Spleen (tissue), 11 donors: ENCODE data around the gene MRPL4. TPM values are rescaled to one million over a fixed set of nuclear protein-coding genes. Genes with fewer than 3 reads are reported as not detected.
A peak's percentile ranks its signal among the peaks of the same experiment; 100 is the strongest.
"Not testable (repeated sequence)": the region's sequence is repeated elsewhere in the genome, so short reads cannot be mapped to it uniquely, and the experiment has no call there.

Experiments
- DNase-seq: peaks from one replicate; pipeline ENCODE4 v3.0.0-alpha.2; 2020
- H3K27ac ChIP-seq, 8 donors: fragments of 200-600 bp; sonication (generic) in 7 of 8; 1 replicate in 4 of 8; 2 replicates in 4 of 8; pipeline versions ENCODE4 v1.5.0 to v1.8.0; 2016 to 2021; ENCODE audit warnings: inconsistent platforms in 4 of 8, mild to moderate bottlenecking in 4 of 8, moderate library complexity in 1 of 8
- H3K27me3 ChIP-seq, 7 donors: fragments of 200-600 bp; sonication (generic) in 6 of 7; replicated peaks in 1 of 7; 1 replicate in 4 of 7; 2 replicates in 3 of 7; pipeline versions ENCODE4 v1.5.0 to v1.8.0; 2016 to 2021; ENCODE audit warnings: inconsistent platforms in 3 of 7, mild to moderate bottlenecking in 1 of 7
- H3K36me3 ChIP-seq, 6 donors: fragments of 200-600 bp; sonication (generic) in 5 of 6; 1 replicate in 4 of 6; 2 replicates in 2 of 6; pipeline versions ENCODE4 v1.5.0 to v1.8.0; 2016 to 2021; ENCODE audit warnings: inconsistent platforms in 2 of 6
- H3K4me1 ChIP-seq, 6 donors: fragments of 200-600 bp; sonication (generic) in 5 of 6; 1 replicate in 3 of 6; 2 replicates in 3 of 6; pipeline versions ENCODE4 v1.5.0 to v1.8.0; 2016 to 2021; ENCODE audit warnings: inconsistent platforms in 3 of 6
- H3K4me3 ChIP-seq, 8 donors: fragments of 200-600 bp; sonication (generic) in 7 of 8; 1 replicate in 4 of 8; 2 replicates in 4 of 8; pipeline versions ENCODE4 v1.5.0 to v1.8.0; 2016 to 2021; ENCODE audit warnings: inconsistent platforms in 4 of 8, mild to moderate bottlenecking in 4 of 8, moderate library complexity in 2 of 8
- H3K9me3 ChIP-seq, 8 donors: fragments of 200-600 bp; sonication (generic) in 7 of 8; 1 replicate in 4 of 8; 2 replicates in 4 of 8; pipeline versions ENCODE4 v1.5.0 to v1.8.0; 2016 to 2021; ENCODE audit warnings: inconsistent platforms in 4 of 8
- POLR2A ChIP-seq, 3 donors: fragments of 450-650 bp; IDR thresholded peaks; one replicate each; pipeline ENCODE4 v1.5.1; 2017; ENCODE audit warnings: antibody characterized with exemption in 3 of 3, mild to moderate bottlenecking in 1 of 3
- POLR2AphosphoS5 ChIP-seq, 3 donors: sonication (generic); formaldehyde crosslinking; IDR thresholded peaks; one replicate each; pipeline ENCODE4 v1.5.1; 2017; ENCODE audit warnings: antibody characterized with exemption in 3 of 3
- WGBS, 5 donors: extraction: QIAGEN DNeasy Blood & Tissue Kit in 3 of 5; methylation state at CpG; one replicate each; pipeline versions ENCODE4 v1.1.5 to v1.1.7; 2013 to 2018; 5-methylcytosine and 5-hydroxymethylcytosine counted together
- intact Hi-C: fragments of 100-400 bp; cut with DNase I; formaldehyde crosslinking; loops from one replicate; pipeline ENCODE4 v1.15.0; 2023; ENCODE audit warnings: low total_unique reads
- polyA plus RNA-seq, 3 donors: library from polyadenylated mRNA; stranded (reverse); fragments of 200-250 nt; gene quantifications; one replicate each; pipeline ENCODE4 v1.2.1, GENCODE V29; 2013
- total RNA-seq, 7 donors: library from RNA; depleted of rRNA in 3 of 7; stranded (reverse); fragments of >200 nt in 3 of 7; fragmentation: NEBNext Ultra II Directional in 4 of 7; extraction: Animal tissue kit (Norgen Biotek cat#: 25700) in 4 of 7; gene quantifications; one replicate each; pipeline versions ENCODE4 v1.1.0 to v1.2.1, GENCODE V29; 2016 to 2021
- TF ChIP-seq, protein P1 (sequence below), 11 experiments: fragments of 200-600 bp in 7 of 11; fragments of 450-650 bp in 4 of 11; sonication (generic) in 4 of 11; IDR thresholded peaks in 8 of 11; conservative IDR thresholded peaks in 3 of 11; 1 replicate in 7 of 11; 2 replicates in 4 of 11; pipeline versions ENCODE4 v1.4.0 to v1.8.0; 2016 to 2021; ENCODE audit warnings: antibody characterized with exemption in 11 of 11, inconsistent platforms in 4 of 11, mild to moderate bottlenecking in 1 of 11
- donor health status: healthy with polysubstance abuse.
- donor health status: DM: no; HTN: no; CAD: no; lungs with moderate emphysema.
- donor health status: DM: no; HTN: no; CAD: no.
- donor health status: Bipolar disorder and iron deficiency.
- donor health status: healthy.
- donor health status: DM: no; HTN: no; CAD: no.
- donor health status: DM: yes; HTN: yes; CAD: no.

MRPL4 gene
- total and polyA plus RNA-seq, 10 donors = 31.5 to 60.5 (median 39.0) TPM

DNA sequence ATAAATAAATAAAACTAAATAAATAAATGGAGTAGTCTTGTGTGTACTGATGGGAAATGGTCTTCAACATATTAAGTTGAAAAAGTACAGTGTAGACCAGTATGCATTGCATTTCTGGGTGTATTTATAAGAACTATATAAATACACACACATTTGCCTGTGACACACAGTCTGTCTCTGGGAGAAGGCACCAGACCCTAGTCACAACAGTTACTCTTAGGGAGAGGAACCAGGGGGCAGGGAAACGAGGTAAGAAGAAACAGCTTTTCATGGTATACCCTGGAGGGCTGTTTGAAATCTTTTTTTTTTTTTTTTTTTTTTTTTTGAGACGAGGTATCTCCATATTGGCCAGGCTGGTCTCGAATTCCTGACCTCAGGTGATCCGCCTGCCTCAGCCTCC is 18.1 kb upstream of the MRPL4 start:
- no peaks in the 10 kb centered on the region for H3K36me3 ChIP-seq
- TF ChIP-seq POLR2AphosphoS5 (IDR thresholded peaks at IDR 0.05) (no peak), POLR2A (IDR thresholded peaks at IDR 0.05) (no peak)
- TF ChIP-seq, protein P1, sequence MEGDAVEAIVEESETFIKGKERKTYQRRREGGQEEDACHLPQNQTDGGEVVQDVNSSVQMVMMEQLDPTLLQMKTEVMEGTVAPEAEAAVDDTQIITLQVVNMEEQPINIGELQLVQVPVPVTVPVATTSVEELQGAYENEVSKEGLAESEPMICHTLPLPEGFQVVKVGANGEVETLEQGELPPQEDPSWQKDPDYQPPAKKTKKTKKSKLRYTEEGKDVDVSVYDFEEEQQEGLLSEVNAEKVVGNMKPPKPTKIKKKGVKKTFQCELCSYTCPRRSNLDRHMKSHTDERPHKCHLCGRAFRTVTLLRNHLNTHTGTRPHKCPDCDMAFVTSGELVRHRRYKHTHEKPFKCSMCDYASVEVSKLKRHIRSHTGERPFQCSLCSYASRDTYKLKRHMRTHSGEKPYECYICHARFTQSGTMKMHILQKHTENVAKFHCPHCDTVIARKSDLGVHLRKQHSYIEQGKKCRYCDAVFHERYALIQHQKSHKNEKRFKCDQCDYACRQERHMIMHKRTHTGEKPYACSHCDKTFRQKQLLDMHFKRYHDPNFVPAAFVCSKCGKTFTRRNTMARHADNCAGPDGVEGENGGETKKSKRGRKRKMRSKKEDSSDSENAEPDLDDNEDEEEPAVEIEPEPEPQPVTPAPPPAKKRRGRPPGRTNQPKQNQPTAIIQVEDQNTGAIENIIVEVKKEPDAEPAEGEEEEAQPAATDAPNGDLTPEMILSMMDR (IDR thresholded peaks at IDR 0.05 in 8 of 11, conservative IDR thresholded peaks at IDR 0.05 in 3 of 11) = no peak
- intact Hi-C loops = no loop called here
- peaks cover 0 to 18% (median 0%) of the 10 kb centered on the region in 7 donors for H3K27me3 ChIP-seq
- no peak overlapping the region for H3K27ac ChIP-seq
- DNase-seq = no peak
- peaks cover 20 to 74% (median 44%) of the 10 kb centered on the region in 6 donors for H3K4me1 ChIP-seq
- no peaks in the 10 kb centered on the region for H3K9me3 ChIP-seq
- 65 to 85% (median 77%) methylated on average over 4 of the region's 4 CpGs for WGBS, 5 donors
- no peak overlapping the region for H3K4me3 ChIP-seq

DNA sequence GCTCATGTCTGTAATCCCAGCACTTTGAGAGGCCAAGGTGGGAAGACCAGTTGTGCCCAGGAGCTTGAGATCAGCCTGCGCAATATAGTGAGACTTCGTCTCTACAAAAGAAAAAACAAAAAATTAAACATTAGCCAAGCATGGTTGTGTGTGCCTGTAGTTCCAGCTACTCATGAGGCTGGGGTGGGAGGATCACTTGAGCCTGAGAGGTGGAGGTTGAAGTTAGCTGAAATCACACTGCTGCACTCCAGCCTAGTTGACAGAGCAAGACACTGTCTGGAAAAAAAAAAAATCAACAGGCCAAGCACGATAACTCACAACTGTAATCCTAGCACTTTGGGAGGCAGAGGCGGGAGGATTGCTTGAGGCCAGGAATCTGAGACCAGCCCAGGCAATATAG is 17.0 kb upstream of the MRPL4 start:
- WGBS, 5 donors = 70 to 95% (median 81%) methylated on average over 4 of the region's 4 CpGs
- intact Hi-C loops = no loop called here

GRCh38 chr19:10235409-10235808 is 16.6 kb upstream of the MRPL4 start:
- intact Hi-C loops, H3K9me3 ChIP-seq, H3K36me3 ChIP-seq, DNase-seq: not testable (repeated sequence)
- peaks cover 11 to 67% (median 31%) of the 10 kb centered on the region in 6 donors for H3K4me1 ChIP-seq
- H3K27ac ChIP-seq = peak overlapping the region; percentile 42 to 89 (median 82)
- peak overlapping the region in 1 of 8 donors; percentile 53 for H3K4me3 ChIP-seq
- 82 to 90% (median 86%) methylated on average over 7 of the region's 7 CpGs for WGBS, 5 donors
- peaks cover 0 to 11% (median 0%) of the 10 kb centered on the region in 7 donors for H3K27me3 ChIP-seq

More for the DNA sequence above, 17.0 kb upstream of the MRPL4 start:
- Histone ChIP-seq H3K9me3 (no peaks in the 10 kb centered on the region), H3K36me3 (no peaks in the 10 kb centered on the region), H3K4me1 (peaks cover 11 to 71% (median 35%) of the 10 kb centered on the region in 6 donors), H3K27me3 (peaks cover 0 to 15% (median 0%) of the 10 kb centered on the region in 7 donors), H3K4me3 (no peak overlapping the region), H3K27ac (peak overlapping the region in 1 of 8 donors; percentile 89)
- no peak for TF ChIP-seq POLR2A (IDR thresholded peaks at IDR 0.05)
- TF ChIP-seq POLR2AphosphoS5 (IDR thresholded peaks at IDR 0.05) = no peak
- DNase-seq = no peak

DNA sequence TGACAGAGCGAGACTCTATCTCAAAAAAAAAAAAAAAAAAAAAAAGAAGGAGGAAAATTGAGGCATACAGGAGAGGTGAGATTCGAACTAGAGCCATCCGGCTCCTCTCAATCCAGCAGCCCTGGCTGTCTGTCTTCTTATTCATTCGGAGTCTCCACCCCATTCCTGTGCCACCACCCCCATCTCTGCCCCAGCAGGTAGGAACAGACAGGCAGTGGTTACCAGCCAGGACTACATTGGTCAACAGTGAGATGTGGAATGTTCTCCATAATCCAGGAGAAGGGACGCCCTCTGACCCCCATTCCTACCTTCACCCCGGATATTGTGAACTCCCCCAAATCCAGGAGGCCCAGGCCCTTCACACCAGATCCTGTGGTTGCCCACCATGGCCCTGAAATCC is 14.3 kb upstream of the MRPL4 start:
- no peaks in the 10 kb centered on the region for H3K27me3 ChIP-seq
- DNase-seq = no peak
- no peaks in the 10 kb centered on the region for H3K9me3 ChIP-seq
- peaks cover 11 to 51% (median 22%) of the 10 kb centered on the region in 6 donors for H3K4me1 ChIP-seq
- WGBS, 5 donors = 88 to 96% (median 93%) methylated on average over 6 of the region's 6 CpGs
- peak overlapping the region in 1 of 8 donors; percentile 11 for H3K27ac ChIP-seq
- no peaks in the 10 kb centered on the region for H3K36me3 ChIP-seq
- intact Hi-C loops = no loop called here
- no peak overlapping the region for H3K4me3 ChIP-seq
- TF ChIP-seq POLR2AphosphoS5 (IDR thresholded peaks at IDR 0.05) (no peak), POLR2A (IDR thresholded peaks at IDR 0.05) (no peak)
- TF ChIP-seq, protein P1 (IDR thresholded peaks at IDR 0.05 in 8 of 11, conservative IDR thresholded peaks at IDR 0.05 in 3 of 11) = no peak

GRCh38 chr19:10238172-10238783 is 13.7 kb upstream of the MRPL4 start:
- no peaks in the 10 kb centered on the region for H3K27me3 ChIP-seq
- peaks cover 11 to 51% (median 22%) of the 10 kb centered on the region in 6 donors for H3K4me1 ChIP-seq
- WGBS, 5 donors = 72 to 83% (median 76%) methylated on average over 9 to 12 of the region's 12 CpGs
- intact Hi-C loops = no loop called here
- no peaks in the 10 kb centered on the region for H3K36me3 ChIP-seq
- no peak for DNase-seq
- H3K9me3 ChIP-seq = no peaks in the 10 kb centered on the region
- peak overlapping the region in 1 of 8 donors; percentile 11 for H3K27ac ChIP-seq
- H3K4me3 ChIP-seq = no peak overlapping the region
- TF ChIP-seq POLR2A (IDR thresholded peaks at IDR 0.05) (no peak), POLR2AphosphoS5 (IDR thresholded peaks at IDR 0.05) (no peak)
- TF ChIP-seq, protein P1 (IDR thresholded peaks at IDR 0.05 in 8 of 11, conservative IDR thresholded peaks at IDR 0.05 in 3 of 11) = no peak

DNA sequence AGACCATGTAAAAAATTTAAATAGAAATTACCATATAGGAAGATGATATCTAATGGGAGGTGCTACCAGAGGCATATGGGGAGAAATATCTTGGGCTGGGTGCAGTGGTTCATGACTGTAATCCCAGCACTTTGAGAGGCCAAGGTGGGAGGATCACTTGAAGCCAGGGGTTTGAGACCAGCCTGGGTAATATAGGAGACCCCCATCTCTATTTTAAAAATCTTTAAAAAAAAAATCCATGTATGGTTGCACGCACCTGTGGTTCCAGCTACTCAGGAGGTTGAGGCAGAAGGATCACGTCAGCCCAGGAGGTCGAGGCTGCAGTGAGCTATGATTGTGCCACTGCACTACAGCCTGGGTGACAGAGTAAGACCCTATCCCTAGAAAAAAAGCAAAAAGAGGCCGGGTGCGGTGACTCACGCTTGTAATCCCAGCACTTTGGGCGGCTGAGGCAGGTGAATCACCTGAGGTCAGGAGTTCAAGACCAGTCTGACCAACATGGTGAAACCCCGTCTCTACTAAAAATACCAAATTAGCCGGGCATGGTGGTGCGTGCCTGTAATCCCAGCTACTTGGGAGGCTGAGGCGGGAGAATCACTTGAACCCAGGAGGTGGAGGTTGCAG is 10.1 kb upstream of the MRPL4 start:
- H3K4me1 ChIP-seq = peaks cover 0 to 25% (median 1%) of the 10 kb centered on the region in 6 donors
- H3K4me3 ChIP-seq, H3K27ac ChIP-seq, H3K27me3 ChIP-seq, DNase-seq, H3K9me3 ChIP-seq, H3K36me3 ChIP-seq: not testable (repeated sequence)
- WGBS, 5 donors = 81 to 92% (median 88%) methylated on average over 11 of the region's 11 CpGs
- intact Hi-C loops = loop anchor here (10.0 kb wide), 1 partner anchor 47 kb away; the partner anchor contains the start of gene DNMT1
